ENCODE data around the gene ALPI. TPM values are rescaled to one million over a fixed set of nuclear protein-coding genes. Genes with fewer than 3 reads are reported as not detected.

ALPI gene
- total RNA-seq, 1 donor from 2014 or later = not detected

DNA sequence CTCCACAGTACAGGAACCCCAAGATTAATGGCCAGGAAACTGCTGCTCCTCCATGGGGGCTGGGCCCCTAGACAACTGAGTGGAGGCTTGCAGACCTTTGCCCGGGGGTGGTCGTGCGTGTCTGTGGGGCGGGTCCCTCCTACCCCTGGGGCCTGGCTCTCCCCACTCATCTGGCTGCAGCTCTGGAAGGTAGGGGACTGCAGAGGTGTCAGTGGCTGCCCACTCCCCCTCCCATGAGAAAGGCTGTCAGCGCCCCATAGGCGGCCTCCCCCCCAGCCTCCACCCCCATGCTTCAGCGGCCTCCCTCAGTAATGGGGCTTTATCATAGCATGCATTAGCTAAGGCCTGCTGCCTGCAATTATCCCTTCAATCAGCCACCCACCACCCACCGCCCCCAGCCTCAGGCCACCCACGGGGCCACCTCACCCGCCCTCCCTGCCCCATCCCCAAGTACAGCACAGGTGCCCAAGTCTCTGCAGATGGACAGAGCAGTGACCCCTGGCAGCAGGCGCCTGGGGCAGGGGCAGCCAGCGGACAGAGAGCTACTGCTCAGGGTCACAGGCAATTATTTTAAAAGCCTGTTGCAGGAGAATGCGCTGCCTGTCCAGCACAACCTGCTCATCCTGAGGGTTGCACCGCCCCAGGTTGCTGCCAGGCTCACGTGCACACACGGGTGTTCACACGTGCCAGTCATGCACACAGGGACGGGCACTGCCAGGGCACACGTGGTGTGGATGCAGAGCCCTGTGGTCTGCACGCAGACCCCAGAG lies 40.7 kb downstream of the ALPI start:
- DNase-seq (ENCODE audit: low read depth, low spot score) = no peak

DNA sequence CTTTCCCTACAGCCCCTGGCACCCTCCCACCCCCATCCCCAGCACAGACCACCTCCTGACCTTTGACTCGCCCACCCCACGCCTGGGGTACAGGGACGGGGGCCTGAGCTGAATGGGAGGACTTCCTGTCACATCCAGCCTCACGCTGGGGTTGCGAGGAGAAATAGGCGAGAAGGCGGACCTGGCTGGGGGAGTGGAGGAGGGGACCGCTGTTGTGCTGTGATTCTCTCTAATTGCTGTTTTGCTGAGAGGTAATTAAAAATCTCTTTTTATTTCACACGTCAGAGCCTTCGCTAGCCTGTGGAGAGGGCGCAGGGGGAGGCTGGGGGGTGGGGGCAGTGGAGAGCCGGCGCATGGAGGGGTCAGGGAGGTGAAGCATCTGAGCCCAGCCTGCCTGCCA lies 41.4 kb downstream of the ALPI start:
- no peak for DNase-seq (ENCODE audit: low read depth, low spot score)

DNA sequence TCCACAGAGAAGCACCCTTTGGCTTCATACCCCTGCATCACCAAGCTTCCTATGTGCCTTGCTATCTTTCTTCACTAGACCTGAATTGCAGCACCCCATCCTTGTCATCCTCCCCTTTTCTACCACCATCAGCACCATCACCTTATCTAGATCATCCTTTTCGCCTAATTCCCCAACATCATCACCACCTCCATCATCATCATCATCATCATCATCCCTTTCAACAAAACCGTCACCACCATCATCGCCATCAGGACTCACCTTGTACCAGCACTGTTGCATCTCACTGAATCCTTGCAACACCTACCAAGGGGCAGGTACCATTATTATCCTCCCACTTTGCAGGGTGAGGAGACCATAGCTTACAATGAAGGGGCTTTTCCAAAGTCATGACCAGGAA lies 42.5 kb downstream of the ALPI start:
- DNase-seq (ENCODE audit: low read depth, low spot score) = no peak

DNA sequence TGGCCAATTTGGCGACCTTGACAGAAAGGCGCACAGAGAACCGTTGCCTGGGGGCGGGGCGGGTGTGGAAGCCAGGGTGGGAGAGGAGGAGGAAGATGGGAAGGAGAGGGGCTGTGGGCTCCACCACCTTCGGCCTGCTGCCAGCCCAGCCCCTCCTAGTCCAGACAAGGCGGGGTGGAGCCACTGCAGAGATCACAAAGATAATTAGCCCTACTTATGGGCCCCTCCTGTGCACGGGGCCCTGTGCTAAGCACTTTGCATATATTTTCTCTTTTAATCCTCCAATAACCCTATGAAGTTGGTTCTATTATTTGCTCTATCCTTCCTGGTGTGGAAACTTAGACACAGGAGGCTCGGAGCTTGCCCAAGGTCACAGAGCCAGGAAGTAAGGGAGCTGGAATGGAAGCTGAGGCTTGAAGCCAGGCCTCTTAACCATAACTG lies 45.4 kb downstream of the ALPI start:
- DNase-seq (ENCODE audit: low read depth, low spot score) = no peak

DNA sequence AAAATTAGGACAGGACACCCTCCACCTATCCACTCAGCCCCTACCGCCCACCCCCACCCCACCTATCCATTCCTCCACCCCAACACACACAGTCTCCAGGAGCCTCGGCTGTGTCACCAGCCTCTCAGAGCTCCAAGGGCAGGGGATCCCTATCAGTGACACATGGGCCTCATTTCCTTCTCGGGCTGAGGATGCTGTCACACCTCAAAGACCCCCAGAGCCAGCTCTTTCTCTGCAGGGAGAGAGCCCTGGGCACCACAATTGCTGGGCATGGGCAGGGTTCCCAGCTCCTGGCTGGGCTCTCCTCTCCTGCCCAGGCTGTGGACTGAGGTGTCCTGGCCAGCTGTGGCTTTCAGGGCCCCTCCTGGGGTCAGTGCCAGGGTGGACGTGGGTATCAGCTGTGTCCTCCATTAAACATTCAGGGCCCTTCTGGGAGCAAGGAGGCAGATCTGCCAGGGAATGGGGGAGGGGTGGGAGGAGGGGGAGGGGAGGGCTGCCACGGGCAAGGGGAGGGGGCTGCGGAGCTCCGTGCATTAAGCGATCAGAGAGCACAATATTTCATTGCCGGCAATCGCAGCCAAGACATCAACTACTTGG lies 45.9 kb downstream of the ALPI start:
- DNase-seq (ENCODE audit: low read depth, low spot score) = no peak

DNA sequence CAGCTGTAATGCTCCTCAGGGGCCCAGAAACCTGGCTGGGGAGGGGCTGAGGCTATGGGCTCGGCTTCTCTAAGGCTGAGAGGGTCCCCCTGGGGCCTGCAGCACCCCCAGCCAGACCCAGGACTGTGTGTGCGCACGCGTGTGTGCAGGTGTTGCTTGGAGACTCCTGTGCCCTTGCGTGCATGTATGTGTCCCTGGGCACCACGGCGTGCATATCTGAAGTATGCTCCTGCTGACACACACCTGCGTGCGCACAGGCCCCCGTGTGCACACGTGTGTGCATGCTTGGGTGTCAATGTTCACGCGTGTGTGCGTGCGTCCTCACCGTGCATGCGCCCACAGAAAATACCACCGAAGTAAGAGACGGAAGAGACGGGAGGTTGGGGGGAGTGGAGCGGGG lies 46.6 kb downstream of the ALPI start:
- DNase-seq (ENCODE audit: low read depth, low spot score) = no peak

DNA sequence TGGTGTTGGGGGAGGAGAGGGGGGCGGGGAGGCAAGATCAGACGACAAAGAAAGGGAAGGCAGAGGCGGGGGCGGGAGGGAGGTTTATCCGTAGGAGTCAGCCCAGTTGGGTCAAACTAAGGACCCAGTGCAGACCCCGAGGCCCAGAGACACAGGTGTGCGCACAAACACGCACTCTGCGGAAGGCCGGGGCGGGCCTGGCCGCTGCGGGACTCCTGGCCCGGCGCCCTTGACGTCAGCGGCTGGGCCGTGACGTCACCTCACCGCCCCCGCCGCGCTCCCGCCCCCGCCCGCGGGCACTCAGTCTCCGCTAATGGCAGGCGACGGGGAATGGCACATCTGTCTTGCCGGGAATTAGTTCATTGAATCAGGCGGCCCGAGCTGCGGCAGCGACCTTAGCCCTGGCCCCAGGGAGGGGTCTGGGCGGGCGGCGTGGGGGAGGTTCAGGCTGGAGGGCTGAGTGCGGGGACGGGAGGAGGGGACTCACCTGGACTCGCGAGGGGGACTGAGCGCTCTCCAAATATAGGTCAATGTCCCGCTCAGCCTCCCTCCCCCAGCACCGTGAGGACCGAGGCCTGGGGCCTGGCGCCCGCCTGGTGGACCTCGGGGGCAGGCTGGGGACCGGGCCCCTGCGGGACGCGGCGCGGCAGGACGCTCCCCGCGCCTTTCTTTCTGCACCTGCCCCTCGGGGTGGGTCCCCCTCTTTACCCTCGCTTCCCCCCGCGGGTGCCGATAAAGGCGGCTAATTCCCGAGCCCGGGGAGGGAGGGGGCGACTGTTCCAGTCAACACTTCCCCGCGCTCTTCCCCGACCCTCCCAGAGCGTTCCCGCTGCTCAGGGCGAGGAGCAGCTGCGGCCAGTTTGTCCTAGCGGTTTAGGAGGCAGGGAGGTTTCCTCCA lies 47.2 kb downstream of the ALPI start:
- no peak for DNase-seq (ENCODE audit: low read depth, low spot score)

DNA sequence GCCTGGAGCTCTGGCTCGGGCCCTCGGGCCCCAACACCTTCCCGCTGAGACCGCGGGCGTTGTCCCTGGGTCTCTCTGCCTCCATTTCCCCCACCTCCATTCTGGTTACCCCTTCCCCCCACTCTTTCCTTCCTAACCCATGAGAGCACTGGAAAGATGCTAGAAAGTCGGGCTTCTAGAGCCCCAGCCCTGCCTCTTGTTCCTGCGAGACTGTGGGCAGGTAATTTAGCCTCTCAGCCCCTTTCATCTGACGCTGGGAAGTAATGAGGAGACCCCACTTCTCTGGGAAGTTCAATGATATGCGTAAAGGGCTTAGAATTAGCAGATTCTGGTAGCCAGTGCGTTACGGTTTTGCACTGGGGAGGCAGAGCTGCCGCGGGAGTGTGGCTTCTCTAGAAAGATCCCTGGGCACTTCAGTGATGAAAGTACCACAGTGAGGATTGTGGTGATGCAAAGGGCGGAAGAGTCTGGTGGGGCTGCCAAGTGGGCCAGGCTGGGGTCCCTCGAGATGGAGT lies 47.9 kb downstream of the ALPI start:
- DNase-seq (ENCODE audit: low read depth, low spot score) = no peak

DNA sequence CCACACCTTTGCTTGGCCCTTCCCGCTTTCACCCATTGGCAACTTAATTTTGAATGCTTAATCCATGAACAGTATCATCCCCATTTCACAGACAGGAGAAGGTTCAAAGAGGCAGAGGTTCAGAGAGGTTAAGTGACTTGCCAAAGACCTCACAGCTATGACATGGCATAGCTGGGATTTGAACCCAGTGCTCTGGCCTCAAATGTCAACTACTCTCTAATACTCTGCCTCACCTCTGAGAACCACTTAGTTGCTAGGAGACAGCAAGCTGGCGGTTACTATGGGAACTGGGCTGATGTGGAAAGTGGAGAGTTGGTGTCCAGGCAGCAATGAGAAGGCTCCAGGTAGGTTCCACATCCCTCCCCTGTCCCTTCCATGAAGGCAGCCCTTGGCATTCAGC lies 48.5 kb downstream of the ALPI start:
- no peak for DNase-seq (ENCODE audit: low read depth, low spot score)

DNA sequence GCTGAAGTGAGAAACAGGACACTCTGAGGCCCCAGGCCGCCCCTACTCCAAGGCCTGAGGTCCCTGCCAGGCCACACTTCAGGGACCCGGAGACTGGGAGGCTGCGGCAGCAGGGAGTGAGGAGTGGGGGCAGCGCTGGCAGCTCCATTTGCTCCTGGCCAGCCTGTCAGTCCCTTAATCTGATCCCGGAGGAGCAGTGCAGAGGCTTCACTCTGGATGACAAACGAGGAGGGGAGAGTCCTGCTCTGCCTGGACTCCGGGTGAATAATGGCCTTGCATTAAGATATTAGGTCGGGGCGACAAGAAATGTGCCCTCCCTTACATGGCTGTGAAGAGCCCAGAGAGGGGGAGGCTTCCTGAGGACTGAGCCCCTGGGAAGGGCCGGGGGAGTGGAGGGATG lies 49.9 kb downstream of the ALPI start:
- DNase-seq (ENCODE audit: low read depth, low spot score) = no peak

DNA sequence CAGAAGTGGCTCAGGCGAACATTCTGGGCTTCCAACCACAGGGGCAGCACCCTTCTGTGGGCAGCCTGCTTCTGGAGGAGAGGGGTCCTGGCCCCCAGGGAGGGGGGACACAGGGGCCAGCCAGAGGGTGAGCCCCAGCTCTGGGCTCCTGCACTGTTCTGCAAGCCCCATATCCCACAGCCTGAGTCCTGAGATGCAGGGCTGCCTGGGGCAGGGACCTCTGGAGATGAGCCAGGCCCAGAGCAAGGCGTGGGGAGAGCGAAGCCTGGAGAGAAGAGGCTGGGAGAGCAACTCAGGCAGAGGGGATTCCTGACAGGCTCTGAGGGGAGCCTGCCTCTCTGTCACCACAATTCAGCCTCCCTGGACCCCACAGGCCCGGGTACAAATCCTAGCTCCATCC lies 50.8 kb downstream of the ALPI start:
- DNase-seq (ENCODE audit: low read depth, low spot score) = no peak

DNA sequence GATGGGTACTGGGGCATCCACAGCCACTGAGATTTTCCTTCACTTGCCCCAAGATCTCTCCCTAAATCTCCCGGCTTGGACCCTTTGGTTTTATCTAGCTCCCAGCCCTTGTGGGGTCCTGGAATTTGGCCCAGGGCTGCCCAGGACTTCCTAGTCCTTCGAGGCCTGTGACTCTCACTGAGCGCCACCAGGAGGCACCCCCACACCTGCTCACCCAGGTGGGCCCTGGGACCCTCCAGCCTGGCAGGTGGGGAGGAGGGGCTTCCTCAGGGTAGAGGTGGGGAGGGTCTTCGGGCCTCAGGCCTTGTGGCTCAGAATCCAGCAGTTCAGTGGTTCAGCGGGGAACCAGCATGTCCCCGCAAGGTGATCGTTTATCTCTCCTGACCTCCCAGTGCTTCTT lies 52.3 kb downstream of the ALPI start:
- no peak for DNase-seq (ENCODE audit: low read depth, low spot score)

Other genes starting within 250 kb of the ALPI start
- not detected in 2 replicates for gene ALPP, start 77.4 kb upstream of the ALPI start, total RNA-seq
- not detected in 2 replicates for gene ALPG, start 49.3 kb upstream of the ALPI start, total RNA-seq
- not detected in 2 replicates for gene ECEL1, start 31.7 kb downstream of the ALPI start, total RNA-seq
- gene PRSS56, start 64.2 kb downstream of the ALPI start, total RNA-seq = not detected in 2 replicates
- not detected in 2 replicates for gene CHRND, start 70.0 kb downstream of the ALPI start, total RNA-seq
- gene CHRNG, start 83.5 kb downstream of the ALPI start, total RNA-seq = not detected in 2 replicates
- 1.8 and 2.5 TPM in 2 replicates for gene TIGD1, start 94.4 kb downstream of the ALPI start, total RNA-seq
- gene EIF4E2, start 94.5 kb downstream of the ALPI start, total RNA-seq = 122 and 124 TPM in 2 replicates
- not detected in 2 replicates for gene EFHD1, start 177.5 kb downstream of the ALPI start, total RNA-seq
- gene GIGYF2, start 241.2 kb downstream of the ALPI start, total RNA-seq = 53.0 and 65.4 TPM in 2 replicates